ENCODE measurements around the gene RPS15.

The RPS15 gene

DNA sequence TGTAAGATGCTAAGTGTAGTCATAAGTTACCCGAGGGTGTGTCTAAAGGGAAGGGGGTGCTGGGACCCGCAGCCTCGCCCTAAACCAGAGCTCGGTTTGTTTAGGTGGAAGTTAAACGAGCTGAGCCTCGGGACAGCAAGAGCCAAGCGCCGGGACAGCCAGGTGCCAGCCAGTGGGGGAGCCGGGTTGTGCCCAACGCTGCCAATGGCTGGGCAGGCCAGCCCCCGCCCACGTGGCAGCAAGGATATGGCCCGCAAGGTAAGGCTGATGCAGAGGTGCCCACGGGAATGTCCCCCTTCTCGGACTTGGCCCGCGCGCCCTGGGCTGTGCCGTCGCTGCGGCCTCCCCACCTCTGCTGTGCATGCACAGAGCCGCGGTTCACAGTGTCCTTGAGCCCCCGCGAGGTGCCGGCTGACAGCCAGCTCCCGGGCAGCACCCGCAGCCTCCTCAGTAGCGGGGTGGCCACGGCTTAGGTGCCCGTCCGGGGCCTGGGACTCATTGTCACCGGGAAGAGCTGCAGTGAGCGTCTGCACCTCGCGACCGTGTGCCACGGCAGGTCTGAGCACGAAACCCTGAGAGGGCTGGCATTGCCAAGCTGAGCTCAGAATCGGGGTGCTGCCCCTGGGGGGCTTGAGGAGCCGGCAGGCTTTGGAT is 9.3 kb upstream of the RPS15 start:
- in situ Hi-C loops (cut with MboI; ENCODE audit: low pct_unique_long_range_greater_than_20kb, low sequenced_read_pairs, unreplicated experiment) = no loop called here
- TF ChIP-seq, protein P1, sequence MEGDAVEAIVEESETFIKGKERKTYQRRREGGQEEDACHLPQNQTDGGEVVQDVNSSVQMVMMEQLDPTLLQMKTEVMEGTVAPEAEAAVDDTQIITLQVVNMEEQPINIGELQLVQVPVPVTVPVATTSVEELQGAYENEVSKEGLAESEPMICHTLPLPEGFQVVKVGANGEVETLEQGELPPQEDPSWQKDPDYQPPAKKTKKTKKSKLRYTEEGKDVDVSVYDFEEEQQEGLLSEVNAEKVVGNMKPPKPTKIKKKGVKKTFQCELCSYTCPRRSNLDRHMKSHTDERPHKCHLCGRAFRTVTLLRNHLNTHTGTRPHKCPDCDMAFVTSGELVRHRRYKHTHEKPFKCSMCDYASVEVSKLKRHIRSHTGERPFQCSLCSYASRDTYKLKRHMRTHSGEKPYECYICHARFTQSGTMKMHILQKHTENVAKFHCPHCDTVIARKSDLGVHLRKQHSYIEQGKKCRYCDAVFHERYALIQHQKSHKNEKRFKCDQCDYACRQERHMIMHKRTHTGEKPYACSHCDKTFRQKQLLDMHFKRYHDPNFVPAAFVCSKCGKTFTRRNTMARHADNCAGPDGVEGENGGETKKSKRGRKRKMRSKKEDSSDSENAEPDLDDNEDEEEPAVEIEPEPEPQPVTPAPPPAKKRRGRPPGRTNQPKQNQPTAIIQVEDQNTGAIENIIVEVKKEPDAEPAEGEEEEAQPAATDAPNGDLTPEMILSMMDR (IDR thresholded peaks at IDR 0.05; ENCODE audit: extremely low read depth, insufficient read depth, missing control alignments) = no peak
- no peak for DNase-seq (ENCODE audit: low spot score)

DNA sequence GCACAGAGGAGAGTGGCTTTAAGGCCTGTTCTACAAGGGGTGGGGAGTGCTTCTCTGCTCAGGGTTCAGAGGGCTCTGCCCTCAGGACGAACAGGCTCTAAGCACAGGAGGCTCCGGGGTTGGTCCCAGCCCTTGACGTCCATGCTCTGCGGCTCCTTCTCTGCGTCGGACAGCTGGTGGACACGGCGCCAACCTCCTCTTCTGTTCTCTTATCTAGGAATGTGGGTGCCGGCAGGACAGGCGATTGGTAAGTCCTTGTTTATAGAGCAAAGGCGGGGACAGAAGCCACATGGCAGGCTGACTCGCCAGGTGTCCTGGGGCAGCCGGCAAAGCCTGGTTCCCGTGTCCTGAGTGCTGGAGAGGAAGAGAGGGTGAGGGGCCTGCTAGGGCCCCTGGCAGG is 8.4 kb upstream of the RPS15 start:
- TF ChIP-seq, protein P1 (IDR thresholded peaks at IDR 0.05; ENCODE audit: extremely low read depth, insufficient read depth, missing control alignments) = no peak
- in situ Hi-C loops (cut with MboI; ENCODE audit: low pct_unique_long_range_greater_than_20kb, low sequenced_read_pairs, unreplicated experiment) = no loop called here
- no peak for DNase-seq (ENCODE audit: low spot score)

DNA sequence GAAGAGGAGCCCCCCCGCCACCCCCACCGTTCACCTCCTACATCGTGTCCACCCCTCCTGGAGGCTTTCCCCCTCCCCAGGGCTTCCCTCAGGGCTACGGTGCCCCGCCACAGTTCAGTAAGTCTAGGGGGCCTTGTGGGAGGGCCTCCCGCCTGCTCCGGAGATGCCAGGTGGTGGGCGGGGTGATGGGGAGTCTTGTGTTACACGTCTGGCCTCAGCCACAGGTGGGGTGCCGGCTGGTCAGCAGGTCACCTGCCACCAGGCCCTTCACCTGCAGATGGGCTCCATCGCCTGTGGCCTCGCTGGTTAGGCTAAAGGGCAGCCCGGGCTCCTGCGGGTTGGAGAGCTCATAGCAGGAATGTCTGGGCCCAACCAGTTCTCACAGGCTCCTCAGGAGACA is 8.0 kb upstream of the RPS15 start:
- DNase-seq (ENCODE audit: low spot score) = no peak
- in situ Hi-C loops (cut with MboI; ENCODE audit: low pct_unique_long_range_greater_than_20kb, low sequenced_read_pairs, unreplicated experiment) = no loop called here

DNA sequence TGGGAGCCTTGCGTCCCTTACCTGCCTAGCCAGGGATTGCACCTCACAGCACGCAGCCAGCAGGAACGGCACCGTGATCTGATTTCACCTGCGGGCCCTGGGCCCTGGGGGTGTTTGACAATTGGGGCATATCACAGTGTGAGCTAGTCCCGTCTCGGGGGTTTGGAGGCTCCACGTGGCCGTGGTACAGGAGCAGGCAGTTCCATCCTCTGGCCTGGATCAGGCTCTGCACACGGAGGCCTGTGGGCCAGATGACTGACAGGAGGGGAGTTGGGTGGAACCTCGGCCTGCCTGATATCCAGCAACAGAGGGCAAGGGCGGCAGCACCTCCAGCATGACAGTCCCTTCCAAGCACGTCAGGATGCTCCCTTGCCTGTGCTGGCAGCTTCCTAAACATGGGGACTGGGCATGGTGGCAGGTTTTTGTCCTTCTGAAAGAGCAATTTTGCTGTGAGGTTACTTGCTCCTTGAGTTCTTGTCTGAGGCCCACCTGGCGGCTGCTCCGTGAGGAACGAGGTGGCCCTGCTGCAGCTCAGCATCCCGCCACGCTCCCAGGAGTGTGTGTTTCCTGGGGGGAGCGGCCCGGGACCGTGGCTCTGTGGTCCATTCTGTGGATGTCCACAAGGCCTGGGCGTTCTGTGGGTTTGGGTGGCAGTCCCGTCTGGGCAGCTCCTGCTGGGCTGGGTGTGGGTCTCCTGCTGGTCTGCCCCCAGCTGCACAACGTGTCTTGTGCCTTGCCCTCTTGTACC is 6.3 kb upstream of the RPS15 start:
- in situ Hi-C loops (cut with MboI; ENCODE audit: low pct_unique_long_range_greater_than_20kb, low sequenced_read_pairs, unreplicated experiment) = no loop called here
- TF ChIP-seq, protein P1 (IDR thresholded peaks at IDR 0.05; ENCODE audit: extremely low read depth, insufficient read depth, missing control alignments) = no peak
- DNase-seq (ENCODE audit: low spot score) = no peak

More for the DNA sequence above, 8.0 kb upstream of the RPS15 start:
- TF ChIP-seq, protein P1 (IDR thresholded peaks at IDR 0.05; ENCODE audit: extremely low read depth, insufficient read depth, missing control alignments) = no peak

DNA sequence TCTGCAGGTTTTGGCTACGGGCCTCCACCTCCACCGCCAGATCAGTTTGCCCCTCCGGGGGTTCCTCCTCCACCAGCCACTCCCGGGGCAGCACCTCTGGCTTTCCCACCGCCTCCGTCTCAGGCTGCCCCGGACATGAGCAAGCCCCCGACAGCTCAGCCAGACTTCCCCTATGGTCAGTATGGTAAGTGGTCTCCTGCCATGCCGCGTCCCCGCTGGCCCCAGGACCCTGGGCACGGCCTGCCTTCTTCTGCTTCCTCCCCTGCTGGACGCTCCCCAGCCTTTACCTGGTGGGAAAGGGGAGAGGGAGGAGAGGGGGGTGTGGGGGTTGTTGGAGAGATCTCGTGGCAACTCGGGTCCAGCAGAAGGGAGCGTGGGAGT is 5.7 kb upstream of the RPS15 start:
- DNase-seq (ENCODE audit: low spot score) = no peak
- TF ChIP-seq, protein P1 (IDR thresholded peaks at IDR 0.05; ENCODE audit: extremely low read depth, insufficient read depth, missing control alignments) = no peak
- in situ Hi-C loops (cut with MboI; ENCODE audit: low pct_unique_long_range_greater_than_20kb, low sequenced_read_pairs, unreplicated experiment) = no loop called here

DNA sequence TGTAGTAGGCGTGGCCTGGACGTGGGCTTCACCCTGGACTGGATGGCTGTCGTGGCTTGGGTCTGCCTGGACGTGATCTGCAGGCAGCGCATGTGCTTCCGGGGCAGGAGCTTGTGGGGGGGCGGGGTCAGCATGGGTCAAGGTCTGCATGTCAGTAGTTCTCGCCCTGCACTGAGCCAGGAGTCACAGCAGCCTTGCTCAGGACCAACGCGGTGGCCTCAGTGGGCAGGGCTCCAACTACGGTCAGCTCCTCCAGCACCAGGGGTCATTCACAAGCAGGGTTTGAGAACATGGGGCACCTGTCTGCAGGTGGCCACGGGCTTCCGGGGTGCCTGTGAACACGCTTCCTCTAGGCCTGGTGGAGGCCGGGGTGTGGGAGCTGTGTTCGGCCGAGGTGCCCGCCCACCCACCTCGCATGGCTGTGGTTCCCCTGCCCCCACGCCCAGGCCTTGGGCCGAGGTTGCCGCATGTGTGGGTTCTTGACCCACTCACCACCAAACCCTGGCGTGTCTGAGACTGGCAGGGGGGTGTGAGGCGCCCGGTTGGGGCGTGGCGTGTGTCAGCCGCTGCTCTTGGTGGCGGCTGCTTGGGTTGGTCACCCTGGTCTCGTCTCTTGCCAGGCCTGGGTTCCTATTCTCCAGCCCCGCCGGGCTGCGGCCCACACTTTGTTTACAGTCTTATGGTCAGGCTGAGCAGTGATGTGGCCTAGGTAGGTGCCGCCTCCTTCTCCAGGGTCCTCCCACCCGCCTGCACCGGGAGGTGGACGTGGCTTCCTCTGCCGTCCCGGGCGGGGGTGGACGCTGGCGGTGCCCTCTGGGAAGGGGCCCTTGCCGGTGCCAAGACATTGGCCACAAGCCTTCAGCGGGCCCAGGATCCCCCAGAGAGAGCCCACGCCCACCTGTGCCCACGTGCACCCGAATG is 4.8 kb upstream of the RPS15 start:
- TF ChIP-seq, protein P1 (IDR thresholded peaks at IDR 0.05; ENCODE audit: extremely low read depth, insufficient read depth, missing control alignments) = no peak
- in situ Hi-C loops (cut with MboI; ENCODE audit: low pct_unique_long_range_greater_than_20kb, low sequenced_read_pairs, unreplicated experiment) = no loop called here
- no peak for DNase-seq (ENCODE audit: low spot score)
